Type B pancreatic cell (in vitro differentiated cells): ENCODE measurements around the gene UBXN11. TPM values are rescaled to one million over a fixed set of nuclear protein-coding genes. Genes with fewer than 3 reads are reported as not detected.

Experiments
- DNase-seq: peaks from one replicate; pipeline ENCODE4 v3.0.0; 2021; ENCODE audit warnings: mixed read lengths; ENCODE audit not compliant: unreplicated experiment; ENCODE audit errors: extremely low spot score
- H3K27ac Mint-ChIP-seq: 2 replicates; pipeline ENCODE4 v1.8.0; 2021; ENCODE audit warnings: mild to moderate bottlenecking, mixed read lengths
- H3K27me3 Mint-ChIP-seq: 2 replicates; pipeline ENCODE4 v1.8.0; 2021; ENCODE audit warnings: mixed read lengths
- H3K36me3 Mint-ChIP-seq: 2 replicates; pipeline ENCODE4 v1.8.0; 2021; ENCODE audit warnings: mixed read lengths
- H3K4me1 Mint-ChIP-seq: one replicate; pipeline ENCODE4 v1.8.0; 2021; ENCODE audit warnings: mixed read lengths; ENCODE audit not compliant: unreplicated experiment
- H3K4me3 Mint-ChIP-seq: 2 replicates; pipeline ENCODE4 v1.8.0; 2021; ENCODE audit warnings: mild to moderate bottlenecking, mixed read lengths
- H3K9me3 Mint-ChIP-seq: 2 replicates; pipeline ENCODE4 v1.8.0; 2021; ENCODE audit warnings: mixed read lengths
- total RNA-seq: library from RNA; stranded (reverse); gene quantifications from 2 replicates; pipeline ENCODE4 v1.2.1, GENCODE V29; 2021; ENCODE audit warnings: low replicate concordance
- TF ChIP-seq, protein P1 (sequence below): fragments of 200-600 bp; sonication (generic); conservative IDR thresholded peaks from 2 replicates; pipeline ENCODE4 v1.5.0; 2021; ENCODE audit warnings: antibody characterized with exemption, mild to moderate bottlenecking

Gene UBXN11
- total RNA-seq, 1 donor from 2014 or later: 50.5 TPM

DNA sequence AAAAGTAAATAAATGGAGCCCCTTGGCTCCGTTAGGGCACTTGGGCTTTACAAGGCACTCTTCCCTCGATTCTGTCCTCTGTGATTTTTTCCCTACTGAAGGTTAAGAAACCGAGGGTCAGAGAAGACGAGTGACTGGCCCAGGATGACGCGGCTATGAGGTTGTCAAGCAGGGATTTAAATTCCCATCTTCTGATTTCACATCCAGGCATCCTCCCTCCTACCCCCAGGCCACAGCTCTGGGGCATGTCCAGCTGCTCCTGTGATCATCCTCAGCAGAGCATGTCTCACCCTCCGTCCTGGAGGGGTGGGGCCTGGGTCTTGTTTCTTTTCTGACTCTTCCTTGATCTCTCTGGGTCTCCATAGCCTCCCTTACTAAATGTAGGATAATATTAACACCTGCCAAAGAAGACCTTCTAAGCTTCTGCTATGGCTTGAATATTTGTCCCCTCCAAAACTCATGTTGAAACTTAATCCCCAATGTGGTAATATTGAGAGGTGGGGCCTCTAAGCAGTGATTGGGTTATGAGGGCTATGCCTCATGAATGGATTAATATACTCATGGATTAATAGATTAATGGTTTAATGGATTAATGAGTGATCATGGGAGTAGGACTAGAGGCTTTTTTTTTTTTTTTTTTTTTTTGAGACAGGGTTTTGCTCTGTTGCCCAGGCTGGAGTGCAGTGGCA, 42.9 kb upstream of the UBXN11 start:
- Mint-ChIP-seq H3K9me3 (no peaks in the 10 kb centered on the region), H3K36me3 (no peaks in the 10 kb centered on the region), H3K4me1 (peaks cover 21% of the 10 kb centered on the region), H3K27me3 (no peaks in the 10 kb centered on the region), H3K27ac (peak overlapping the region; percentile 51), H3K4me3 (no peak overlapping the region)
- TF ChIP-seq, protein P1, sequence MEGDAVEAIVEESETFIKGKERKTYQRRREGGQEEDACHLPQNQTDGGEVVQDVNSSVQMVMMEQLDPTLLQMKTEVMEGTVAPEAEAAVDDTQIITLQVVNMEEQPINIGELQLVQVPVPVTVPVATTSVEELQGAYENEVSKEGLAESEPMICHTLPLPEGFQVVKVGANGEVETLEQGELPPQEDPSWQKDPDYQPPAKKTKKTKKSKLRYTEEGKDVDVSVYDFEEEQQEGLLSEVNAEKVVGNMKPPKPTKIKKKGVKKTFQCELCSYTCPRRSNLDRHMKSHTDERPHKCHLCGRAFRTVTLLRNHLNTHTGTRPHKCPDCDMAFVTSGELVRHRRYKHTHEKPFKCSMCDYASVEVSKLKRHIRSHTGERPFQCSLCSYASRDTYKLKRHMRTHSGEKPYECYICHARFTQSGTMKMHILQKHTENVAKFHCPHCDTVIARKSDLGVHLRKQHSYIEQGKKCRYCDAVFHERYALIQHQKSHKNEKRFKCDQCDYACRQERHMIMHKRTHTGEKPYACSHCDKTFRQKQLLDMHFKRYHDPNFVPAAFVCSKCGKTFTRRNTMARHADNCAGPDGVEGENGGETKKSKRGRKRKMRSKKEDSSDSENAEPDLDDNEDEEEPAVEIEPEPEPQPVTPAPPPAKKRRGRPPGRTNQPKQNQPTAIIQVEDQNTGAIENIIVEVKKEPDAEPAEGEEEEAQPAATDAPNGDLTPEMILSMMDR: no peak
- DNase-seq: no peak

- DNase-seq: no peak
- no peak overlapping the region for H3K4me3 Mint-ChIP-seq
- TF ChIP-seq, protein P1: no peak
- no peak overlapping the region for H3K27ac Mint-ChIP-seq
- no peaks in the 10 kb centered on the region for H3K36me3 Mint-ChIP-seq
- H3K4me1 Mint-ChIP-seq: peaks cover 10% of the 10 kb centered on the region
- no peaks in the 10 kb centered on the region for H3K9me3 Mint-ChIP-seq
- no peaks in the 10 kb centered on the region for H3K27me3 Mint-ChIP-seq
Observed at GRCh38 chr1:26346274-26347033, 40.0 kb upstream of the UBXN11 start.

DNA sequence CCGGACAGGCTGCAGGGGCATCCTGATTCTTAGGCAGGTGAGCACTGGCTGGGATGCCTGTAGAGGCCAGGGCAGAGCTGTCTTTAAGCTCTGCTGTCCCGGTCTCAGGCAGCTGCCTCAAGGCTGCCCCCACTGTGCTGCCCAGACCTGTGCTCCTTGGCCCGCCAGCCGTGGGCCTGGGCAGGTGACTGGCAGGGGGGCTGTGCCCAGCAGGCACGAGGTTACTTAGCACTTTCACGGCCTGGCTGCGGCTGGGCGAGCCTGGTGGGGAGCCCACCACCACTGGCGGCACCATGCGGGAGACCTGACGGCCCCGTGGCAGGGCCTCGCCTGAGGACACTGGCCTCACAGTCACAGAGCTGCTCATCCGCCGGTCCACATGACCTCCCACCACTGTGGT, 39.3 kb upstream of the UBXN11 start:
- H3K4me3 Mint-ChIP-seq: no peak overlapping the region
- peaks cover 4% of the 10 kb centered on the region for H3K4me1 Mint-ChIP-seq
- no peaks in the 10 kb centered on the region for H3K27me3 Mint-ChIP-seq
- no peak overlapping the region for H3K27ac Mint-ChIP-seq
- TF ChIP-seq, protein P1: no peak
- no peaks in the 10 kb centered on the region for H3K36me3 Mint-ChIP-seq
- DNase-seq: no peak
- no peaks in the 10 kb centered on the region for H3K9me3 Mint-ChIP-seq

GRCh38 chr1:26344147-26344920, 37.9 kb upstream of the UBXN11 start:
- H3K36me3 Mint-ChIP-seq: no peaks in the 10 kb centered on the region

GRCh38 chr1:26340047-26340481, 33.6 kb upstream of the UBXN11 start:
- H3K27ac Mint-ChIP-seq: no peak overlapping the region
- no peaks in the 10 kb centered on the region for H3K36me3 Mint-ChIP-seq
- H3K4me1 Mint-ChIP-seq: no peaks in the 10 kb centered on the region
- H3K4me3 Mint-ChIP-seq: peak overlapping the region; percentile 1
- H3K27me3 Mint-ChIP-seq: peaks cover 7% of the 10 kb centered on the region
- TF ChIP-seq, protein P1: no peak
- no peaks in the 10 kb centered on the region for H3K9me3 Mint-ChIP-seq
- no peak for DNase-seq

More at GRCh38 chr1:26344147-26344920, 37.9 kb upstream of the UBXN11 start:
- TF ChIP-seq, protein P1: no peak
- Mint-ChIP-seq H3K27ac (no peak overlapping the region), H3K9me3 (no peaks in the 10 kb centered on the region), H3K4me3 (no peak overlapping the region), H3K4me1 (peaks cover 2% of the 10 kb centered on the region), H3K27me3 (peaks cover 4% of the 10 kb centered on the region)
- no peak for DNase-seq
